DMS114 treated with DMSO at 0.1 percent for 48 hours (cell line): ENCODE measurements around the gene TNNI3K.

ENCODE experiments used
- DNase-seq: peaks from one replicate; lab custom pipeline; 2025; ENCODE audit not compliant: unreplicated experiment; lab: John Stamatoyannopoulos, UW

Gene TNNI3K

GRCh38 chr1:74545821-74546220 lies 310.6 kb downstream of the TNNI3K start:
- no peak for DNase-seq

- DNase-seq: no peak
Measured at GRCh38 chr1:74548961-74549750, 314.0 kb downstream of the TNNI3K start.

- DNase-seq: no peak
Measured at GRCh38 chr1:74549932-74550331, 314.7 kb downstream of the TNNI3K start.

- no peak for DNase-seq
Measured at GRCh38 chr1:74570797-74571492, 335.8 kb downstream of the TNNI3K start.

GRCh38 chr1:74571493-74571800 lies 336.3 kb downstream of the TNNI3K start:
- no peak for DNase-seq

- DNase-seq: no peak
Measured at GRCh38 chr1:74571891-74572290, 336.7 kb downstream of the TNNI3K start.

GRCh38 chr1:74578101-74578500 lies 342.9 kb downstream of the TNNI3K start:
- DNase-seq: no peak

GRCh38 chr1:74579425-74579824 lies 344.2 kb downstream of the TNNI3K start:
- no peak for DNase-seq

GRCh38 chr1:74583397-74583796 lies 348.2 kb downstream of the TNNI3K start:
- no peak for DNase-seq

- no peak for DNase-seq
Measured at GRCh38 chr1:74584185-74584584, 349.0 kb downstream of the TNNI3K start.

GRCh38 chr1:74586253-74586897 lies 351.2 kb downstream of the TNNI3K start:
- DNase-seq: no peak

- DNase-seq: no peak
Measured at GRCh38 chr1:74587888-74588287, 352.7 kb downstream of the TNNI3K start.

GRCh38 chr1:74590288-74590687 lies 355.1 kb downstream of the TNNI3K start:
- no peak for DNase-seq

GRCh38 chr1:74591949-74592348 lies 356.8 kb downstream of the TNNI3K start:
- DNase-seq: no peak

GRCh38 chr1:74592580-74593355 lies 357.6 kb downstream of the TNNI3K start:
- no peak for DNase-seq
